GM13977 (cell line): Measurements from ENCODE around the gene IL1RAPL1.

Experiments
- DNase-seq: peaks from one replicate; pipeline ENCODE4 v3.0.0; 2012; ENCODE audit warnings: low spot score
- in situ Hi-C: fragments of 300-500 bp; cut with MboI; formaldehyde crosslinking; loops from one replicate; pipeline ENCODE4 v1.12.0; 2022; ENCODE audit warnings: low sequenced_read_pairs, low pct_unique_long_range_greater_than_20kb, mixed read lengths, inconsistent platforms; ENCODE audit not compliant: unreplicated experiment
- TF ChIP-seq, protein P1 (sequence below): IDR thresholded peaks from 2 replicates; pipeline ENCODE4 v1.5.1; 2012; ENCODE audit warnings: mild to moderate bottlenecking, control low read depth; ENCODE audit not compliant: insufficient read depth; ENCODE audit errors: extremely low read depth, missing control alignments

IL1RAPL1 gene

GRCh38 chrX:29724316-29724715 is 1137.1 kb downstream of the IL1RAPL1 start:
- no peak for DNase-seq
- TF ChIP-seq, protein P1, sequence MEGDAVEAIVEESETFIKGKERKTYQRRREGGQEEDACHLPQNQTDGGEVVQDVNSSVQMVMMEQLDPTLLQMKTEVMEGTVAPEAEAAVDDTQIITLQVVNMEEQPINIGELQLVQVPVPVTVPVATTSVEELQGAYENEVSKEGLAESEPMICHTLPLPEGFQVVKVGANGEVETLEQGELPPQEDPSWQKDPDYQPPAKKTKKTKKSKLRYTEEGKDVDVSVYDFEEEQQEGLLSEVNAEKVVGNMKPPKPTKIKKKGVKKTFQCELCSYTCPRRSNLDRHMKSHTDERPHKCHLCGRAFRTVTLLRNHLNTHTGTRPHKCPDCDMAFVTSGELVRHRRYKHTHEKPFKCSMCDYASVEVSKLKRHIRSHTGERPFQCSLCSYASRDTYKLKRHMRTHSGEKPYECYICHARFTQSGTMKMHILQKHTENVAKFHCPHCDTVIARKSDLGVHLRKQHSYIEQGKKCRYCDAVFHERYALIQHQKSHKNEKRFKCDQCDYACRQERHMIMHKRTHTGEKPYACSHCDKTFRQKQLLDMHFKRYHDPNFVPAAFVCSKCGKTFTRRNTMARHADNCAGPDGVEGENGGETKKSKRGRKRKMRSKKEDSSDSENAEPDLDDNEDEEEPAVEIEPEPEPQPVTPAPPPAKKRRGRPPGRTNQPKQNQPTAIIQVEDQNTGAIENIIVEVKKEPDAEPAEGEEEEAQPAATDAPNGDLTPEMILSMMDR = no peak
- in situ Hi-C loops = no loop called here

DNA sequence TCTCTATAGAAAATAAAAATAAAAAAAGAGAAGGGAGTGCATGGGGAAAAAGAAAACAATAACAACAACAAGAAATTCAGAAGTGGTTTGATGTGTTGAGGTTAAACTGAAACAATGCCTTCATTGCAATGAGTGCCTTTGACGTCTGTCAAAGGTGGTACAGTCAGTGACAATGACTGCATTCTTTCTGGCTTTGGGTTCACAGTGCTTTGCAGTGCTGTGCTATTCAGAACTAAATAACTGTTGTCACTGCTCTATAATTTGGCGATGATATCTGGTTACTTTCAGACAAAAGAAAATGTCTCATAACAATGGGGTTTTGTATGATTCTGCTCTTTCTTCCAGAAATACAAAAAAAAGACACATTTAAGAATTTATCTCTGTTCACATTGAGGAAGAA is 1139.6 kb downstream of the IL1RAPL1 start:
- DNase-seq = no peak
- TF ChIP-seq, protein P1 = no peak
- in situ Hi-C loops = no loop called here

DNA sequence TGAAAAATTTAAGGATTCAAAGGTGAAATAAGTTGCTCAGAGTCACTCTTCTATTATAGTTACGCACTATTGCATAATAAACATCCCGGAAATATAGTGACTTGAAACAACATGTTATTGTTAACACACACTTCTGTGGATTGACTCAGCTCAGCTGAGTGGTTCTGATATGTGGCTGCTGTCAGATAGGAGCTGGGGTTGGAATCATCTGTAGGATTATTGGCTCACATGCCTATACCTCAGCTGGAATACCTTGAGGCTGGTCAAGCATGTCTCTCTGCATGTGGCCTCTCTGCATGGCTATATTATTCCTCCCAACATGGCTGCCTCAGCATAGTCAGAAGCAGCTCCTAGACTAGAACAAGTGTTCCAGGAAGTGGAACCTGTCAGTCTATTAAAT is 1141.4 kb downstream of the IL1RAPL1 start:
- no peak for DNase-seq
- in situ Hi-C loops = no loop called here
- TF ChIP-seq, protein P1 = no peak

DNA sequence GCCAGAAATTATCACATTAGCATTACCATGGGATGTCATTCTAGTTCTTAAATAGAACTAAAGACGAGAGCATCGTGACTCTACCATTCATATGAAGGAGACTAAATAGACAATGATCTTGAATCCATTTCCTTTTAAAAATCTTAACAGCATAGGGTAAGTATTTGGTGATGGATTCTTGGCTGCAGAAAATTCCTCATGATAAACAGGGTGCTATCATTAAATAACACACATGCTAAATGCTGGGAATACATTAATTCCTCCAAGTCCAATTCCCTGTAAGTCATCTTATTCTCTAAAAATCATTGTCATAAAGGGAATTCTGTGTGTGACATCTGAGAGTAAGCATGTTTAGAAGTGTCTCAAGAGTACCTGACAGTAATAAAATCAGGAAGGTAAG is 1157.7 kb downstream of the IL1RAPL1 start:
- DNase-seq = no peak
- TF ChIP-seq, protein P1 = no peak
- in situ Hi-C loops = no loop called here

DNA sequence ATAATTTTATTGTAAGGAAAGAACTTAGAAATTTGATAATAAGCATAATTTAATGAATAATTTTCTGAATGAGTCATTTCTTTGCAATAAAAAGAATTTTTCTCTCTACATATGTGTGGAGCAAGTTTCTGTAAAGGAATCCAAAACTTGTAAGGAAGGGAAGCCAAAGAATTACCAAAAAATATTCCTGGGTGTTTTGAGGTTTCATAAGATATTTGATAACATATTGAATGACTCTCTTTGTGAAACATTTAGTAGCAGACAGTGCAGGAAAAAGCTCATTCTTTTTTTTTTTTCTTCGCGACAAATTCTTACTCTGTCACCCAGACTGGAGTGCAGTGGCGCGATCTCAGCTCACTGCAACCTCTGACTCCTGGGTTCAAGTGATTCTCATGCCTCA is 1159.1 kb downstream of the IL1RAPL1 start:
- DNase-seq = no peak
- TF ChIP-seq, protein P1 = no peak

DNA sequence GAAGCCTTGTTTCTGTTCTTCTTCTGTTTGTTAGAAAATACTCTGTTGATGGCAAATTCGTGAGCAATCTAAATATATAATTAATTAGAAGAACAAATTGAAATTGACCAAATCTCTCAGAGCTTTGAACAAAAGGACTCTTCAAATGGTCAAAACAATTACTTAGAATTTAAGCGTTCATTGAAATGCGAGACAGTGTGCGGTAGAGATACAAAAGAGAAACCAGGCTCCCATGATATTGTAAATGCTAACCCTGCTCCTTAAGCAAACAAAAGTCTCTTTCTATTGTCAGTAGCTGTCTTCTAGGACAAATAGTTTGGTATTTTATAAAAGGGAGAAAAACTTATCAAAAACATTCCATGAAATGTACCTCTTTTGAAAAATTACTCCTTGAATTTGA is 1174.8 kb downstream of the IL1RAPL1 start:
- TF ChIP-seq, protein P1 = no peak
- no peak for DNase-seq
- in situ Hi-C loops = no loop called here

More for the DNA sequence above, 1159.1 kb downstream of the IL1RAPL1 start:
- in situ Hi-C loops = no loop called here

- TF ChIP-seq, protein P1 = no peak
- in situ Hi-C loops = no loop called here
- DNase-seq = no peak
Measured at GRCh38 chrX:29775890-29776289, 1188.6 kb downstream of the IL1RAPL1 start.
